GM18907 (cell line): Measurements from ENCODE around the gene LOXL4.

Experiments used
- ATAC-seq: cut with Tn5 transposase; IDR thresholded peaks from one replicate; pipeline ENCODE4 v1.9.1; 2021; ENCODE audit warnings: mild to moderate bottlenecking, moderate library complexity; ENCODE audit not compliant: unreplicated experiment

The LOXL4 gene

DNA sequence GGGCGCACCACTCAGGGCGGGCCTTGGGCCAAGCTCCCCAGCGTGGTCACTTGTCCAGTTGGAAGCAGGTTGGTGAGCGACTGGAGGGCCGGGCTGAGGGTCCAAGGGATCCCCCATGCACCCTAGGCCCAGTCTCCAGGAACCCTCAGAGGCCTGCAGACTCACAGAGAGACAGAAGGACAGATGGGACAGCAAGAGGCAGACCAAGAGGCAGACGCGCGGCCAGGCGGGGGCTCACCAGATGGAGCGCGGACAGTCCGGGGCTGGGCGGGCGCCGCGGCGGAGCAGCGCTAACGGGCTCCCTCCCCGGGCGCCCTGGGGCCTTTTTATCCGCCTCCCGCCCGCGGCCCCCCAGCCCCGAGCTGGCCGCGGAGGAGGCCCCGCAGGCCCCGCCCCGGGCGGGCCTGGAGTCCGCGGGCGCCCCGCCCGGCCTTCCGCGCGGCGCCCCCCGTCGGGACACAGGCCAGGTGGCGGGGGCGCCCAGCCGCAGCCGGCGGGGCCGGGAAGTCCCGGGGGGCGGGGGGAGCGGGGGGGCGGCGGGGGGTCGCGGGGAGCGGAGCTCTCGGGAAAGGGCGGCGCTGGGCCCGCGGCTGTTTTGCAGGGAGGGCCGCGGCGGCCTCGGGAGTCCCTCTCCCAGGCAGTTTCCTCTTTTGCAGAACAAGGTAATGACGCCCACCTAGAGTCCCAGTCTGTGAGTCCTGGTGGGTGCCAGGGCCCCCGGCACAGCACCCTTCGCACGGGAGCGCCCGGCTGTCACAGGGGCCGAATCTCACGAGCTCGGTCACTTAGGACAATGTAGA, at the start of gene LOXL4:
Gene LOXL4, minus strand, starts transcription at position 301 of the 800 bp plus-strand sequence. CDS start 5,175 bp downstream, outside the sequence.
- no peak for ATAC-seq

DNA sequence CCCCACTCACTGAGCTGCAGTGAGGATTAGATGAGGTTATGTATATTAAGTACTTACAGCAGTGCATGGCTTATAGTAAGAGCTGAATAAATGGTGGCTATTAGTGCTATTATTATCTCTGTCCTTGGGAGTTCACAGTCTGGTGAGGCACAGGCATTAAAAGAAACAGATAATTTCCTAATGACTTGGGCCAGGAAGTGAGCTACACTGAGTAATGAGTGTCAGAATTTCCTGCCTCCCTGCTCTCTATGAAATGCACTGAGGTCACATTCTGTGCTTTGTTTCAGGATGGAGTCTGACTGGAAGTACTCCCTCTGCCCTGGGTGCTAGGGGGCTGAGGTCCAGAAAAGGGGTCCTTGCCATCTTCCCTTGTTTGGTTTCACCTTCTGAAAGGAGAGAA, 48.7 kb upstream of the LOXL4 start:
- no peak for ATAC-seq

DNA sequence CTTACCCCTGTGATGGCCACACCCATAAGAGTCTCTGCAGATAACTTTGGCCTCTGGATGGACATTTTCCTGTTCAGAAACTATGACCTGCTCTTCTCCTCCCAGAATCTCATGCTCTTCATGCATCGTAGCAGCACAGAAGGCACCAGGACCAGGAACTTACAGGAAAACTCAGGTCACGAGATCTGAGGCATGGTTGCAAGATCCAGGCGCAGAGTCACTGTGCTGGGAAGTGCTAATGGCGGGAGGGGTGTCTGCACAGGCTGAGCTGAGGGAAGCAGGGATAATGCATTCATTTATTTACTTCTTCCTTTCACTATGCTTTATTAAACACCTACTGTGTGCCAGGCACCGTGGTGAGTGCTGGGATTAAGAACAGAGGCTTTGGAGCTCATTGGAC, 48.2 kb upstream of the LOXL4 start:
- no peak for ATAC-seq

DNA sequence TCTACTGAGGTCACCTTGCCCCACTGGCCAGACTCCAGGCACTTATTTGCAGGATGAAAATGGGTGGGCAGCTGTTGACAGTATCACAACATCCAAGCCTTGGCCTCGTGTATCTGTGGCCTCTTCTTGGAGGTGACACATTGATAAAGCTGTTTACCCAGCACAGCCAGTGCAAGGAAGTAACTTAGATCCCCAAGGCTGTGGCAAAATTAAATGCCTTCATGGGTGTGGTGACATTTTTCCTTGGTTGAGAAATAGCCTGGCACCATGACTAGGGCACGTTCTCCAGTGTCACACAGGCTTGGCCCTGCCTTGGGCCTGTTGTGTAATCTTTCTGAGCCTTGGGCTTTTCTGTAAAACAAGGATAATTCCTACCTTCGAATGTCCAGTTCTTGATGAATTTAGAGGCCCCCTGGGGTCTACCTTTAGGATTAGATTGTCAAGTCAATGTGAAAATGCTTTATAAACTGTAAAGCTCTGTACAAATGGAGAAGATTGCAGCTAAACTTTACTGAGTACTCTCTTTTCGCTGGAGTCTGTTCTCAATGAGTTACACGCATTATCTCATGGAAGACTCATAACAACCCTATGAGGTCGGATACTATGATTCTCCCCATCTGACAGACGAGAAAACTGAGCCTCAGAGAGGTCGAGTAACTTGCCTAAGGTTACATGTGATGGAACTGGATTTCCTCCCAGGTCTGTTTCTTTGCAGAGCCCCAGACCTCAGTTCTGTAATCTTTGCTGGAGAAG, 46.7 kb upstream of the LOXL4 start:
- no peak for ATAC-seq

DNA sequence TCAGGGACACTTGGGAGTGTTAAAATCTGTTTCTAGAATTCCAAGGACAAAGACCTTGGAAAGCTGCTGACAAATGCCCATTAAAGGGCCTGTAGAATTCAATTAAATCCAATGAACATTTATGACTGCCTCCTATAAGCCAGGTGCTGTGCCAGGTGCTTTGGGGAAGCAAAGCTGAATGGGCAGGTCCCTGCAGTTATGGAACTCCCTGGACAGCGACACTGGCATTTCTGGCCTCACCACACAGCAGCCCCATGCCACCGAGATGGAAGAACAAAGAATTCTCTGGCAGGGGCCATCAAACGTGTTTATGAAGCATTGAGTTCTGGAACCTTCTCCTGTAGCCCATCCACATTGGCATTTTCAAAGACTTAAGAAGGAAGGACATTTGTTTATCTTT, 45.6 kb upstream of the LOXL4 start:
- ATAC-seq: no peak

DNA sequence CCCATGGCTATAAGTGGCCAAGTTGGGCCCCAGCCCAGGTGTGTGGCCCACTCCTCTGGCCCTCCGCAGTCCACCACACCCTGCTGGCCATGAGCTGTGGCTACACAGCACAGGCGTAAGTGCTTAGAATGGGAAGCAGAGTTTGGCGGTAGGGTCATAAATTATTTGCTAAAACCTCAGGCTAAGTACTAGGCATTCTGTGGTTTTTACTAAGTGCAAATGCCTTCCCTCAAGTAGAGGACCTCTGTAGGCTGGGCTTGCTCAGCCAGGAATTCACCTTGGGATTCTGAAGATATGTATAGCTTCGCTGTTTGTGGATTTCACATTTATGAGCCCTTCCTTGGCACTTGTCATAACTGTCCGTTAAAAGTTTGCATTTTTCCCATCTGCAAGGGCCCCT, 44.8 kb upstream of the LOXL4 start:
- ATAC-seq: no peak

DNA sequence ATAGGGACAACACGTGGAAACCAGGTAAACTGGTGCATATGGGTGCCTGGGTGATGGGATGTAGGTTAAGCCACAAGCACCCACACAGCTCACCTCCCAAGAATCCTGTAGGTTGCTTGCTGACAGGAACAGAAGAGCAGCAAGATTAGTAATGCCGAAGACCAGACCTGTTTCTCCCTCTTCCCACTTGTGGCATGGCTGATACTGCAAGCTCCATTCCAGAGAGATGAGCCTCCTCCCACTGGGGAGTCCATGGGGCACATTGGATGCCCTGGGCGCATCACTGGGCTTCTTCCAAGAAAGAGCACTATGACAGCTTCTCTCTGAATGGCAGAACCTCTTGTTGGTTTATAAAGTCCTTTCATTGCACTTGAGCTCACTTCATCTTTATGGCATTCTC, 44.4 kb upstream of the LOXL4 start:
- no peak for ATAC-seq

DNA sequence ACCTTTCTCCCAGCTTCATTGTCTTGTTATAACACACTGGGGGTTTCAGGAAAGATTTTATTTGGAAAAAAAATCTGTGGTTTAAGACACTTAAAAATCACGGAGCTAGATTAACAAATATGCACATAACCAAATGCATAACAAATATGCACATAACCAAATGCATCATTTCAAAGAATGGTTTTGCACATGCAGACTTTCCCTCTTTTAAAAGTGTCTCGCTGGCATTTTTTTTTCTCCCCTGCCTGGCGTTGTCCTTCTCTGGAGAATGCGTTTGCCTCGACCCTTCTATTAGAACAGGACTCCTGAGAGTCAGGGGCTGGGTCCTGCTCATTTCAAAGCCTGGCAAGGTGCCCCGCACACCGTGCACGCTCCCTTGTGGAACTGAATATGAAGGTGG, 42.7 kb upstream of the LOXL4 start:
- ATAC-seq: no peak

DNA sequence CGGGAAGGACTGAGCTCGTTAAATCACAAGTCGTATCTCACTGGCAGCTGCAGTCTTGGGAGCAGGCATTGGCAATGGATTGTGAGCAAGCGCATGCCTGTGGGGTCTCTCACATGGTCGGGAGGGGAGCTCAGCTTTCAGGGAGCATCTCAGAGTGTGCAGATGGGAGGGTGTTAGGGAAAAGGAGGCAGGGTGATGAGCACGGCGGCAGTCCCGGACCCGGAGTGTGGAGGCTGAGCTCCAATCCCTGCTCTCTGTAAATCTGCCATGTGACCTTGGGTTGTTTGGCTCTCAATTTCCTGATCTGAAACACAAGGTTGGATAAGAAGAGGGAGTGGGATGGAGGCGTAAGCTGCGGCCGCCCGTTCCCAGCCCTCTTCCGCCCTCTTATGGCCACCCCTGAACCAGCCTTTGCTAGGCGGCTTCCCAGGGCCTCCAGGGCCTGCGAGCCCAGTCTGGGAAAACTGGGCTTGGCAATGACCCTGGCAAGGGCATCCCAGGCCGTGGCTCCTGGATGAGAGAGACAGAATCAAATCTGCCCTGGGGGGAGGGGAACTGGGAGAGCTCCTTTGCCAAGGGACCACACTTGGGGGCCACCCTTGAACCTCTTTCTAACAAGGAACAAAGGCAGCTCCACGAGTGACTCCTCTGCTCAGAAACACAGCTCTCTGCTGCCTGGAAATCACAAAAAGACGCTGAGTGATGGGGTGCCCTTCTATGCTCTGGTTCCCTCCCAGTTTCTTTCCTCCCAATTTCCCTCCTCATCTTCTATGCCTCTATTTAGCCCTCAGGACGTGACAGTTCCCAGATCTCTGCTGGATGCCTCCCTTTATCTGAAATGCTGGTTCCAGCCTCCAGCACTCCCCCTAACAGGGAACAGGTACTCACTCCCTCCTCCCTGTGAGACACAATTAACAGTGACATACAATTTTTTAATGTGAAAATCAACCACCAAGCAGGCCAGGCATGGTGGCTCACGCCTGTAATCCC, 41.7 kb upstream of the LOXL4 start:
- ATAC-seq: no peak

DNA sequence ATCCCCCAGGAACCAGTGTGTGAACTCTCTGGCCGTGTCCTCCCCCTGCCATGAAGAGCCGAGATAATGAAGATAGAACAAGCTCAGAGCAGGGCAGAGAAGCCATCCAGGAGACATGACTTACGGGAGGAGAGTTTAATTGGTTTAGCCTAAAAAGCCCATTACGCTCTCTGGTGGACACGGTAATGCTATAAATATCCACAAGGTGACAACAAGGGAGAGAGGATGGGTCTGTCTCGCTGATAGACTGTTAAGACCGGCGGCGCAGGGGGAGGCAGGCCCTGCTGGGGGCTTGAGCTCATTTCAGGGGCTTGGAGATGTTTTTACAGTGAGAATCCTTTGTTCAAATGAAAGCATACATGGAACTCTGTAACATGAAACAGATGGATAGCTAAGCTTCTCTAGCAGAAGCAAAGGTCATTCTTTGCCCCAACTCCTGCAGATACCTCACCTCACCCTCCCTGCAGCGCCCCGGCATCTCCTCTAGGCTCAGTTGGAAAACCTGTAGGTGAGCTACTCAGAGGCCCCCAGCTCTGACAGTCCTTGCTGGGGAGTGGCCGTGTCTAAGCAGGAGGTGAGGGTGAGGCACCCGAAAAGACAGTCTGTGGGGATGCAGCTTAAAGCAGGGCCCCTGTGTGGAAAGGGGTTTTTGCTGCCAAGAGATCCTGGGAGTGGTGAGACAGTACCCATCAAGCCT, 40.8 kb upstream of the LOXL4 start:
- no peak for ATAC-seq

DNA sequence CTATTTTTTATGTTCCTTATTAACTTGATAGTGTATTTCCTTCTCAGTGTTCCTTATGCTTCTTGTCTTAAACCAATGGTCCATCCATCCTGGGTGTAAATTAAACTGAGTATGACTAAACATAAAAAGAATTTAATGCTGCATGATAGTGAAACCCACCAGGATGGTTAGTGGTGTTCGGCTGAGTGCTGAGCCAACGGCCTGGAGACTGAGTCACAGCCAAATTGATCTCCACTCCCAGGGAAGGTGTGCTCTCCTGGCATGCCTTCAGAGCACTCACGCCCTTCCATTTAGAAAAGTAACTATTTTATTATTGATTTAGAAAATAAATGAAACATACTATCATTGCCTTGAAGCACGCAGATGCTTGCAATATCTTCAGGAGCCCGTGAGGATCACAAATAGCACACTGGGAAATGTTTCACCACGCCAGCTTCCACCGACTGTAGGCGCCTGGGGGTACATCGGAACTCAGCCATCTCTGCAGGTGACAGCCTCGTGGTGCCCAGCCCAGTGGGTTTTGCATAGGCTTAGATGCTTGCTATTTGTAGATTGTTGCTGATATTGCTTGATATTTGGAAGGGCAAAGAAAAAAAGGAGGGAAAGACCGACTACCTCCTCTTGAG, 40.0 kb upstream of the LOXL4 start:
- no peak for ATAC-seq

DNA sequence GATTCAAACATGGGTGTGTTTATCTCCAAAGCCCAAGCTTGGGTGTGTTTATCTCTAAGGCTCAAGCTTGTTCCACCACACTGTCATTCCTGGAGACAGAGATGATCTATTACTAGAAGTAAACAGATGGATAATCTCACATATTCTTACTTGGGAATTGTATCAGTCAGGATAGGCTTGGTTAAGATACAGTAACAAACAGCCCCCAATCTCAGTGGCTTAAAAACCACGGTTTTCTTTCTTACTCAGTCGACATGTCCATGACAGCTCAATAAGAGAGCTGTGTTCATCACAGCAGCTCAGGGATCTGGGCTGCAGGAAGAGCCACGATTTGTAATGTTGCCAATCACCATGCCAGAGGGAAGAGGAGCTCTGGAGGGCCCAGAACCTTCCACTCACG, 38.5 kb upstream of the LOXL4 start:
- no peak for ATAC-seq

DNA sequence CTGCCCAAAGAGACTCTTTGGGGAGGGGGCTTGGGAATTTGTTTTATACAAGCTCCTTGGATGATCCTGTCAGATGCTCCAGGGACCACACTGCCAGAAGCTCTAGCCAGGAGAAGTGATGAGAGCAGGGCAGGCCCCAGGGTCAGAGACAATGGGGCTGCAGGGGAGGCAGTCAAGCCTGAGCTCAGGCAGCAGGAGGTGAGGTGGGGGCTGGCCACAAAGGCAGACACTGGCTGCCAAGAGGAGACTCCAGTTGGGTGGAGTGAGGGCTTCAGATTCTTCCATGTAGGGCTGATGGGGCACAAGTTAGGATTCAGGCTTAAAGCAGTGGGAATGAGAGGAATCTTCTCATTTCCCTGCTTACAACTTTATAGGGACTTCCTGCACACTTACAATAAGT, 35.6 kb upstream of the LOXL4 start:
- ATAC-seq: no peak

DNA sequence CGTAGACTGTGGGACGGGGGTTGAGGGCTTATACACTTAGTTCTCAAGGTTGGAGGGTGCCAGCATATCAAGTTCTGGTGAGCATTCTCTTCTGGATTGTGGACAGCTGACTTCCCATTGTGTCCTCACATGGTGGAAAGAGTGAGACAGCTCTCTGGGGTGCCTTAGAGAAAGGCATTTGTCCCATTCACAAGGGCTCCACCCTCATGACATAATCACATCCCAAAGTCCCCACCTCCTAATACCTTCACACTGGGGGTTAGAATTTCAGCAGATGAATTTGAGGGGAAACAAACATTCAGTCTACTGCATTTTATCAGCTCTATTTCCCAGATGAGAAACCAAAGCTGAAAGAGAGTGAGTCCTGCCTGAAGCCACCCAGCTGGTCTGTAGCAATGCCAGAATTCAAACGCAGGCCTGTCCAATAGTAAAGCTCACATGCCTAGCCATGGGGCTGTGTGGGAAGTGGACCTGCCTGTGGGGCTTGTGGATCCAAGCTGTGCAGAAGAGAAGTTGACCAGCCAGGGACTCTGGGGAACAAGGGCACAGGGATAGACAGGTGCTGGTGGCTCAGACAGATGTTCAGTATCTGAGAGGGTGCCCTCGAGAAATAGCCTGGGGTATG, 34.9 kb upstream of the LOXL4 start:
- ATAC-seq: no peak

DNA sequence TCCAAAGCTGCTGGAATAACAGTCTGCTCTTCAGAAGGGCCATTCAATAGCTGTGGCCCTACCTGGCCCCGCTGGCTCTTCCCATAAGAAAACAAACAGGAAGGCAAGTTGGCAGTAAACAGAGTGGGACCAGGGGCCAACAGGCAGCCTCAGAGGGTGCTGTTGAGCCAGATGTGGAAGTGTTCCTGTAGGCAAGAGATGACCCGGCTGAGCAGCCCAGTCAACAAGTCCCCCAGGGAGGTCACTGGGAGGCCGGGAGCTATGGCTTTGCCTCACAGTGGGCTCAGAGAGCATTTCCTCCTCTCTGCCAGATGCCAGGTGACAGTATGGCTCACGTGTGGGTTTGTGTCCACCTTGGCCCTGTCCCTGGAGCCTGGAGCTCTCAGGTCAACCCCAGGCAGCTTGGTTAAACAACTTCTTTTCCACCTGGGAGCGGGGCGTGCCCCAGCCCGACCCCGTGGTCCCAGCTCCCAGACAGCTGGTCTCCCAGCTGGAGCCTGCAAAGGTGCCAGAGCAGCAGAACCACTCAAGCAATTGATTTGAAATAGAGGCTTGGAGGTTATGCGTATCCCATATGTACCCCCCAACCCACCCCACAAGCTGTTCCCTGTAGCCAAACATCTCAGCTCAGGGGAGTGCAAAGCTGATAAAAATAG, 33.8 kb upstream of the LOXL4 start:
- no peak for ATAC-seq

DNA sequence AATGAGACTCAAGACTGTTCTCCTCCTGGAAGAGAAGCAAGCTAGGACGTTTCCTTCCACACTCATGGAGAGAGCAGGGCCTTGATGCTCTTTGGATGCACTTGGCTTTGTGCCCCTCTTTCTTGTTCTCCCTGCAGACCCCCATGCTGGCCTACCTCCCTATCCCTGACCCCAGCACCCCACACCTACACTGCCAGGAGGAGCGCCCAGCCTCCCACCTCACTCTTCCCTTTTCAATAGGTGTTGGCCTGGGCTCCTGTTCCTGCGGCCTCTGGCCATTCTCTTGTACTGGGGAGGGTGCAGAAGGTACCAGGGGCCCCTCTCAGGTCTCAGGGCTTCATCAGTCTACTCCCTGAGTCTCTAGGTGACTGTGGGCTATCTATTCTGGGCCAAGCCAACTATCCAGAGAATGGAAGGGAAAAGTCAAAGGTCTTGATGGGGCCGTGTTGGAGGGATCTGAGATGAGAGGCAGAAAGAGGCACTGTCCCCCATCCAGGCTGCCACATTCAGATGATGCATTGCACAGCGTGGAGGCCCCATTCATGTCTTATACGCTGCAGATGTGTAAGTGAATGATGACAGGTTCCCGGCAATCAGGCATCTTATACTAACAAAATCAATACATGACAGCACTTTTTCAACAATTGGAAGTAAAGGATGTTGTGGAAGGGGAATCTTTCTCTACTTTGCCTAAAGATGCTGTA, 32.7 kb upstream of the LOXL4 start:
- ATAC-seq: no peak

DNA sequence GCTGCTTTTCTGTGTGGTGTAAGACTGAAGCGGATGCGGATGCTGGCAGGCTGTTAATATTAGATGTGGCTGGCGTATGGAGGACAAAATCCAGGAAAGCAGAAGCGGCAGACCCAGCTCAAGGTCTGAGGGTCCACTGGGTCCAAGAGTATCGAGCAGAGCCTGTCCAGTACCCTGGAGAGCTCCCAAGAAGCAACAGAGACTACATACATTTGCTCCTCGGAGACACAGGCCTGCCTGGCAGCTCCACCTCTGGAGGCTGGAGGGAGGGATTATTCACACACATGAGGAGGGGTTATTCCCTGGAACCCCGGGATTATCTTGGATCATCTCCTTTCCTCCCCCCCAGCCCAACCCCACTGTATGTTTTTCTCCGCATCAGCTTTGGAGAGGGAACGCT, 31.3 kb upstream of the LOXL4 start:
- no peak for ATAC-seq

DNA sequence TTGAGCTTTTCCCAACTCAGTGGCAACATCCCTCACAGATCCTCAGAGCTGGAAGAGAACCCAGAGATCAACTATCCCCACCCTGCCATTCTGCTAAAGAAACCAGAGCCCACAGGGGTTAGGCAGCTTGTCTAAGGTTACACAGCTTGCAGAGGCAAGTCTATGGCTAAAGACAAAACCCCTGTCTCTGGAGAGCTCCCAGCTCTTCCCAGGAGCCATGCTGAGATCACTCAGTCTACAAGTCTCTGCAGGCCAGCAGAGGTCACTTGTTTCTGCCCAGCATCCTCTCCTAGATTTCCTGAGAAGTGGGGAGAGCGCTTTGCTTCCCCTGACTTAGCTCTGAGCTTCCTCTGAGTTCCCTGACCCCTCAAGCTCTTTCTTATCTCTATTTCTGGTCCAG, 28.5 kb upstream of the LOXL4 start:
- ATAC-seq: no peak

DNA sequence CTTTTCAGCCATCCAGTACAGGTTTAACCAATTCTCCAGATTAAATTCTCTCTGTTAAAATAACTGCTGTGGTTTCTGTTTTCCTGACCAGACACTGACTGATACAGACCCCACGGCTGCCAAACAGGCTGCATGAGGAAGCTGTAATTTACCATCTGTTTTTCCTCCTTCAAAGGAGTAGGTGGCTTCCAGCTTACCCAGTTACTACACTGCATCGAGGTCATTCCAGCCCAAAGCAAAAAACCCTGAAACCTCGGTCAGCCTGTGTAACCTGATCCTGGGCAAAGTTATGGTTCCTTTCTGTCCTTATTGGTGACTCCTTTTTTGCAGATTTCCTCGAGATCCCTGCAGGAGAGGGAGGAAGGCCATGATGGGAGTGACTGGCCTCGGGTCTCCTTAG, 27.9 kb upstream of the LOXL4 start:
- ATAC-seq: no peak
